Activated T-helper 2 cell treated with anti-CD3 and anti-CD28 coated beads, Interferon-gamma antibody, Interleukin-2, Interleukin-4, amounts not matched to agents 10 μg/mL and 5 μg/mL and 100 μg/mL, durations not matched to agents 14 hours and 24 hours and 36 hours (primary cell): ENCODE measurements around the gene FAM20C. TPM values are rescaled to one million over a fixed set of nuclear protein-coding genes. Genes with fewer than 3 reads are reported as not detected.

ENCODE experiments used
- DNase-seq: peaks from one replicate; pipeline ENCODE4 v3.0.0; 2021; ENCODE audit warnings: low spot score
- H3K27ac Mint-ChIP-seq: one replicate; pipeline ENCODE4 v1.8.0; 2021; ENCODE audit warnings: mixed read lengths
- H3K27me3 Mint-ChIP-seq: one replicate; pipeline ENCODE4 v1.8.0; 2021; ENCODE audit warnings: low read depth, mixed read lengths
- H3K36me3 Mint-ChIP-seq: one replicate; pipeline ENCODE4 v1.8.0; 2021; ENCODE audit warnings: low read depth, mixed read lengths
- H3K4me1 Mint-ChIP-seq: one replicate; pipeline ENCODE4 v1.8.0; 2021; ENCODE audit warnings: low read depth, mixed read lengths
- H3K4me3 Mint-ChIP-seq: one replicate; pipeline ENCODE4 v1.8.0; 2021; ENCODE audit warnings: low read depth, mild to moderate bottlenecking, moderate library complexity, mixed read lengths
- H3K9me3 Mint-ChIP-seq: one replicate; pipeline ENCODE4 v1.8.0; 2021; ENCODE audit warnings: mixed read lengths
- intact Hi-C: fragments of 100-400 bp; cut with micrococcal nuclease; formaldehyde crosslinking; loops from one replicate; pipeline ENCODE4 v1.15.1; 2023
- total RNA-seq: library from RNA; stranded (reverse); gene quantifications from 2 replicates; pipeline ENCODE4 v1.2.3, GENCODE V29; 2022

Gene FAM20C
- total RNA-seq, 1 donor from 2014 or later, result 1.3 TPM

DNA sequence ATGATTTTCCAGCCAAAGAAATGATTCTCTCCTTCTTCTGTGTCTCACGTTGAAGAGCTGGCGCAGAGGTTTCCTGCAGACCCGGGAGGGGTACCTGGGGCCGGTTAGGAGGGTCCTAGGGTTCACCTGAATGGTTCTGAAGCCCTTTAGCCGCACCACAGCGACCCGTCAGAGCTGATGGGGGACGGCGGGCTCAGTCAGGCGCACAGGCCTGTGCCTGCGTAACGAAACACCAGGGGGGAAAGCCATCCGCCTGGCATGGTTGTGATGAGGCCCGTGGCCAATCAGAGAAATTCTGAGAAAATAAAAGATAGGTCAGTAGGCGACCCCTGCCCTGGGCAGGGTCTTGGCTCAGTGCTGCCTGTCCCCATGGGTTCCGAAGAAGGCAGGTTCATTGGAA, 35.6 kb downstream of the FAM20C start:
- intact Hi-C loops, result no loop called here
- Mint-ChIP-seq H3K27ac (no peak overlapping the region), H3K4me3 (no peak overlapping the region), H3K4me1 (no peaks in the 10 kb centered on the region), H3K36me3 (no peaks in the 10 kb centered on the region), H3K27me3 (no peaks in the 10 kb centered on the region), H3K9me3 (no peaks in the 10 kb centered on the region)
- no peak for DNase-seq

- H3K9me3 Mint-ChIP-seq, result no peaks in the 10 kb centered on the region
- no peaks in the 10 kb centered on the region for H3K36me3 Mint-ChIP-seq
- H3K4me1 Mint-ChIP-seq, result no peaks in the 10 kb centered on the region
- no peak overlapping the region for H3K4me3 Mint-ChIP-seq
- H3K27me3 Mint-ChIP-seq, result no peaks in the 10 kb centered on the region
- H3K27ac Mint-ChIP-seq, result no peak overlapping the region
- no peak for DNase-seq
- intact Hi-C loops, result no loop called here
Measured at GRCh38 chr7:228610-229009, 36.2 kb downstream of the FAM20C start.

DNA sequence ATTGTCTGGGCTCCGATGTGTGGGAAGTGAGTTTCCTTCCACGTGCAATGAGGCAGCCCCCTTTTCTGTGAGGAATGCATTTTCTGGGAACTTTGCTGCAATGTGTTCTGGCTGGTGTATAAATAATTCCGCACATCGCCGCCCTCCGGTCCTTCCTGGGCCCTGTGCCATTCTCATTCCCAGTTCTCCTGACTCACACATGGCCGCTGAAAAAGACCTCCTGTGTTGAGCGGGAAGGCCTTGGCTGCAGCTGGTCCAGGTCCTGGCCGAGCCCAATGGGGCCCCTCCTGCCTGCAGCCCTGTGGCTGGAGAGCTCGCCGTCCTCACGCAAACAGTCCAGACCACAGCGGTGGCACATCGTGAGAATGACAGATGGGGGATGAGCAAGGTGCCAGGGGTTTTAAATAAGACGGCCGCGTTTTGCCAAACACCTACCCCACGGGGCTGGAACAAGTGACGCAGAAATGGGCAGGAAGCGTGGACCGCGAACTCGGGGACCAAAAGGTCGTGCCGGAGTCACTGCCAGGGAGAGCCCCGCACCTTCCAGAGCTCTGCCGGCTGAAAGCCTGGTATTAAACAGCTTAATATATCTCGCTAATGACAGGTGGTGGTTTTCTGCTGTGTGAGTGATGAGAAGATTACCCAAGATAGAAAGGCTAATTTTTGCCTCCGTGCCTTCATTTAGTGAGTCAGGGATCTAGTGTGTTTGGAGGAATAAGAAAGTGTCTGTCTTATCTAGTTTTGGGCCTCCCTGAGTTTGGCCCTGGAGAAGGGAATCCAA, 37.0 kb downstream of the FAM20C start:
- Mint-ChIP-seq H3K27ac (no peak overlapping the region), H3K4me1 (no peaks in the 10 kb centered on the region), H3K4me3 (no peak overlapping the region), H3K27me3 (no peaks in the 10 kb centered on the region), H3K9me3 (no peaks in the 10 kb centered on the region), H3K36me3 (no peaks in the 10 kb centered on the region)
- no peak for DNase-seq
- intact Hi-C loops, result no loop called here

DNA sequence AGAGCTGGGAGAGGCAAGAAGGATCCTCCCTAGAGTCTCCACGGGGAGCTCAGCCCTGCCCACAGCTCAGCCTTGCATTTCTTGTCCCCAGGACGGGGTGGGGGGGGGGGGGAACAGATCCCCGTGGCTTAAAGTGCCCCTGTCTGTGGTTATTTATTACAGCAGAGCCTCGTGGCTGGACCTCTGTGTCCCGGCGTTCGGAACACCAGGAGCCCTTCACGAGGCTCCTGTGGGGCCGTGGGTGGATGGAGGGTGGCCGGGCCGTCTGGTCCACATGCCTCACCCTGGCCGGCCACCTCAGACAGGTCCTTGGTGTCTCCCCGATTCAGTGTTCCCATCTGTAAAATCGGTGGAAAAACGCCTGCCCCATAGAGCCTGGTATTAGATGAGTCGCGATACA, 37.9 kb downstream of the FAM20C start:
- no peaks in the 10 kb centered on the region for H3K4me1 Mint-ChIP-seq

GRCh38 chr7:231030-231857, 38.9 kb downstream of the FAM20C start:
- Mint-ChIP-seq H3K27ac (no peak overlapping the region), H3K27me3 (no peaks in the 10 kb centered on the region), H3K4me3 (no peak overlapping the region), H3K36me3 (no peaks in the 10 kb centered on the region), H3K4me1 (no peaks in the 10 kb centered on the region), H3K9me3 (no peaks in the 10 kb centered on the region)
- DNase-seq, result no peak
- intact Hi-C loops, result no loop called here

More for the DNA sequence above, 37.9 kb downstream of the FAM20C start:
- H3K27ac Mint-ChIP-seq, result no peak overlapping the region
- no peak overlapping the region for H3K4me3 Mint-ChIP-seq
- DNase-seq, result no peak
- intact Hi-C loops, result no loop called here
- no peaks in the 10 kb centered on the region for H3K9me3 Mint-ChIP-seq
- no peaks in the 10 kb centered on the region for H3K27me3 Mint-ChIP-seq
- H3K36me3 Mint-ChIP-seq, result no peaks in the 10 kb centered on the region

DNA sequence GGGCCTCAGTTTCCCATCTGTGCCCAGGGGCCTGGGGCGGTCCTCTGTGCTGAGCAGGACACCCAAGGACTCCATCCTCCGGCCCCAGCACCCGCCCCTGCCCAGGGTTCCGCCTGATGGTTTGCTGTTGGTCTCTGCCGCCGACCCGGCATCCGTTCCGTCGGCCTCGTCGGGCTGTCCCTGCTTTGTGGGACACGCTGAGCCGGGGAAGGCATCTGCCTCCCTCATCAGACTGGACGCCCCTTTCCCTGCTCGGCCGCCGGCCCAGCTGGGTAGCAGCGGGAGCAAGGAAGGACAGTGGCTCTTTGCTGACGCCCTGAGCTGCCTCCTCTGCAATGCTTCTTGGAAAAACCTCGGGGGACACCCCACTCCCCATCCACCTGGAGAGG, 39.5 kb downstream of the FAM20C start:
- no peak for DNase-seq
- Mint-ChIP-seq H3K27ac (no peak overlapping the region), H3K4me1 (no peaks in the 10 kb centered on the region), H3K27me3 (no peaks in the 10 kb centered on the region), H3K4me3 (no peak overlapping the region), H3K9me3 (no peaks in the 10 kb centered on the region), H3K36me3 (no peaks in the 10 kb centered on the region)
- intact Hi-C loops, result no loop called here

GRCh38 chr7:232410-233248, 40.3 kb downstream of the FAM20C start:
- H3K27me3 Mint-ChIP-seq, result no peaks in the 10 kb centered on the region
- no peaks in the 10 kb centered on the region for H3K36me3 Mint-ChIP-seq
- no peak overlapping the region for H3K4me3 Mint-ChIP-seq
- no peak for DNase-seq
- intact Hi-C loops, result no loop called here
- no peaks in the 10 kb centered on the region for H3K9me3 Mint-ChIP-seq
- H3K27ac Mint-ChIP-seq, result no peak overlapping the region
- H3K4me1 Mint-ChIP-seq, result no peaks in the 10 kb centered on the region

DNA sequence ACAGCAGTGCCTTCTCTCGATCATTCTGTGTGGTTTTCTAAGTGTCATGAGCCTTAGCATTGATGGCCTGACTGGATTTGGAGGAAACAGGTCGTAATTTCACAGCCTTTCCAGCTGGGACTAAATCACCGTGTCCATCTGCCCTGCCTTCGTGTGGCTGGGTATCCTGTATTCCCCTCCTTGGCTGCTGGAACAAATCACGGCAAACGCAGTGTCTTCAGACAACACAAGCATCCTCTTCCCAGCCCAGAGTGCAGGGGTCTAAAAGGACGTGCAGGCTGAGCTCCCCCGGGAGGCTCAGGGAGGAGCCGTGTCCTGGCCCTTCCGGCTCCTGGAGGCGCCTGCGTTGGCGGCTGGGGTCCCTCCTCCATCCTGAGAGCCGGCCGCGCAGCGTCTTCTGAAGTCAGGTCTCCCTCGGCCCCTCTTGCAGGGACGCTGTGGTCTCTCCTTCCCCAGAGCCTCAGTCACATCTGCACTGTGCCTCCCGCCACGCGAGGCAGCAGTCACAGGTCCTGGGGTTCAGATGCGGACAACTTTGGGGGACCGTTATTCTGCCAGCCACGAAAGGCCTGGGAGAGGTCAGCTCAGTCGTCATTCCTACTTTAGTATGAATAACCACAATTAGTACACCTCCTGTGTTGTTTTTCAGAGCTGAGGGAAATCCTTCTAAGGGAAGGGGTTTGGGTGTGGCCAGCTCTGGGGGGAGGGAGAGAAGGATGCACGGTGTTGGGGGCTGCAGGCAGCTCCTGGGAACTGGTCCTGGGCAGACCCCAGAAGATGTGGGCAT, 41.1 kb downstream of the FAM20C start:
- no peak for DNase-seq
- intact Hi-C loops, result no loop called here
- Mint-ChIP-seq H3K4me3 (no peak overlapping the region), H3K9me3 (no peaks in the 10 kb centered on the region), H3K4me1 (no peaks in the 10 kb centered on the region), H3K27me3 (no peaks in the 10 kb centered on the region), H3K27ac (no peak overlapping the region), H3K36me3 (no peaks in the 10 kb centered on the region)

DNA sequence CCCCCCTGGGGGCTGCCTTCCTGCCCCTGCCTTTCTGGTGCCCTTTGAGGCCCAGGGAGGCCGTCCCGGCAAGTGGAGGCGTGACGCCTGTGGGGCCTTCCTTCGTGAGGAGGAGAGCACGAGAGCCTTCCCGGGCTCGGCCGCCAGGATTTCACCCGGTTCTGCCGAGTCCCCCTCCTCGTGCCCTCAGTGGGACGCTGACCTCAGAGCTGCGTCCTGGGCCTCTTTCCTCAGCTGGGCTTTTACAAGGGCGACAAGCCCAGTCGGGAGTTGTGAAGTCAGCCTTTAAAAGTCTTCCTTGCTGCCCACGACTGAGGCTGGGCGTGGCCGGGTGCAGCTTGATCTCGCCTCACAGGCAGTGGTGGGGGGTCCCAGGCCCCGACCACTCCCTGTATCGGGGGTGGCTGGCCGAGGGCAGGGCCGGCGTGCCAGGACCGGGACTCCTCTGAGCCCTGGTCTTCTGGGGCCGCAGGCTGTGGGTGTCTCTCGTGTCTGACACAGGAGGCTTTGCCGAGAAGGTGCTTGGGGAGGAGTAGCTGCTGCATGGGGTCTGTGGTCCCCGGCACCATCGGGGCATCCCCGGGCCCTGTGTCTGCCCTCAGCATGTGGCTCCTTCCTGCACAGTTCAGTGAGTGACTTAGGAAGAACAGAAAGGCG, 41.8 kb downstream of the FAM20C start:
- intact Hi-C loops, result no loop called here
- Mint-ChIP-seq H3K9me3 (no peaks in the 10 kb centered on the region), H3K4me3 (no peak overlapping the region), H3K27me3 (no peaks in the 10 kb centered on the region), H3K36me3 (no peaks in the 10 kb centered on the region), H3K4me1 (no peaks in the 10 kb centered on the region), H3K27ac (no peak overlapping the region)
- DNase-seq, result no peak

GRCh38 chr7:234708-235553, 42.6 kb downstream of the FAM20C start:
- Mint-ChIP-seq H3K27me3 (no peaks in the 10 kb centered on the region), H3K27ac (no peak overlapping the region), H3K36me3 (no peaks in the 10 kb centered on the region), H3K4me3 (no peak overlapping the region), H3K9me3 (no peaks in the 10 kb centered on the region), H3K4me1 (no peaks in the 10 kb centered on the region)
- intact Hi-C loops, result no loop called here
- DNase-seq, result no peak

DNA sequence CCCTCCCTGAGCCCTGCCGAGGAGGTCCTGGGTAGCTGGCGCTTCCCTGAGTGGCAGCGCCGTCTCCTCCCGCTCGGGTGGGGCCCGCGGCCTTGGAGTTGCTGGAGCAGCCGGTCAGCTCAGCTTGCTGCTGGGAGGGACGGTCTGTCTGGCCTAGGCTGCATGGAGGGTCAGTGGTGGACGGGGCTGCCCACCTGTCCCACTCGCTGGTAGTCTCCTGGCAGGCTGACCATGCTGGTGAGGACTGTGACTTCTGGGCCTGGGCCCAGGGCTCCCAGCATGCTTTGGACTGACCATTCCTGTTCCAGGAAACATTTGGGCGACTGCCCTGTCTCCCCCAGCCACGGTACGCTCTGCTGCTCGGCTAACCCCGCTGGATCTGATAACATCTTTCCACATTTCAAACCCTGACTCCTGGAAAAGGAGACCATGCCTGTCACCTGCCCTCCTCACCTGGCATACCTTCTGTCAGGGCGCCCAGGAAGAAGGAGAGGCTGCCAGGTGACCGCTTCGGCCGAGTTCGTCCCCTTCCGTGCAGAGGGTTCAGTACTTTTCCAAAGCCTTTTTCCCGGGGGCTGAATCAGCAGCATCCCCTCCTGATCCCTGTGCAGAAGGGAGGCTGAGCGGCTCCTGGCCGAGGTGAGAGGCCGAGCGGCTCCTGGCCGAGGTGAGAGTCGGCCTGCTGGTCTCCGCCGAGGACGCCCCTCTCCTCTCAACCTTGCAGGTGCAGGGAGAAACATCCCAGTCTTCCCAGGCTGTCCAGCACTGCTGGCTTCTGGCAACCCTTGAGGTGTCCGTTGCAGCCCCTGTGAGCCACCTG, 43.4 kb downstream of the FAM20C start:
- no peaks in the 10 kb centered on the region for H3K27me3 Mint-ChIP-seq
- H3K36me3 Mint-ChIP-seq, result no peaks in the 10 kb centered on the region
- H3K9me3 Mint-ChIP-seq, result no peaks in the 10 kb centered on the region
- intact Hi-C loops, result no loop called here
- DNase-seq, result no peak
- H3K4me1 Mint-ChIP-seq, result no peaks in the 10 kb centered on the region
- no peak overlapping the region for H3K4me3 Mint-ChIP-seq
- no peak overlapping the region for H3K27ac Mint-ChIP-seq
